ENCODE measurements around the gene ZNF652. TPM values are rescaled to one million over a fixed set of nuclear protein-coding genes. Genes with fewer than 3 reads are reported as not detected.
A peak's percentile ranks its signal among the peaks of the same experiment; 100 is the strongest.
"Not testable (repeated sequence)": the region's sequence is repeated elsewhere in the genome, so short reads cannot be mapped to it uniquely, and the experiment has no call there.

ZNF652 gene
- polyA plus RNA-seq, 1 donor from 2014 or later, result 29.3 TPM

- H3K4me1 Mint-ChIP-seq, result peaks cover 52 to 65% (median 62%) of the 10 kb centered on the region in 3 donors
- H3K27ac Mint-ChIP-seq, result peak overlapping the region; percentile 74 to 99 (median 97)
- peaks cover 4% of the 10 kb centered on the region for H3K27me3 Mint-ChIP-seq
- peaks cover 0 to 3% (median 0%) of the 10 kb centered on the region in 3 donors for H3K9me3 Mint-ChIP-seq
- peak overlapping the region; percentile 59 to 96 (median 79) for H3K4me3 Mint-ChIP-seq
- H3K36me3 Mint-ChIP-seq, result no peaks in the 10 kb centered on the region
Observed at GRCh38 chr17:49390548-49391324, 28.7 kb upstream of the ZNF652 start.

GRCh38 chr17:49389514-49390347 is 27.7 kb upstream of the ZNF652 start:
- Mint-ChIP-seq H3K4me3 (peak overlapping the region; percentile 59 to 96 (median 79)), H3K4me1 (peaks cover 47 to 60% (median 59%) of the 10 kb centered on the region in 3 donors), H3K27ac (peak overlapping the region; percentile 74 to 99 (median 99))
- not testable (repeated sequence) for H3K27me3 Mint-ChIP-seq, H3K9me3 Mint-ChIP-seq, H3K36me3 Mint-ChIP-seq

DNA sequence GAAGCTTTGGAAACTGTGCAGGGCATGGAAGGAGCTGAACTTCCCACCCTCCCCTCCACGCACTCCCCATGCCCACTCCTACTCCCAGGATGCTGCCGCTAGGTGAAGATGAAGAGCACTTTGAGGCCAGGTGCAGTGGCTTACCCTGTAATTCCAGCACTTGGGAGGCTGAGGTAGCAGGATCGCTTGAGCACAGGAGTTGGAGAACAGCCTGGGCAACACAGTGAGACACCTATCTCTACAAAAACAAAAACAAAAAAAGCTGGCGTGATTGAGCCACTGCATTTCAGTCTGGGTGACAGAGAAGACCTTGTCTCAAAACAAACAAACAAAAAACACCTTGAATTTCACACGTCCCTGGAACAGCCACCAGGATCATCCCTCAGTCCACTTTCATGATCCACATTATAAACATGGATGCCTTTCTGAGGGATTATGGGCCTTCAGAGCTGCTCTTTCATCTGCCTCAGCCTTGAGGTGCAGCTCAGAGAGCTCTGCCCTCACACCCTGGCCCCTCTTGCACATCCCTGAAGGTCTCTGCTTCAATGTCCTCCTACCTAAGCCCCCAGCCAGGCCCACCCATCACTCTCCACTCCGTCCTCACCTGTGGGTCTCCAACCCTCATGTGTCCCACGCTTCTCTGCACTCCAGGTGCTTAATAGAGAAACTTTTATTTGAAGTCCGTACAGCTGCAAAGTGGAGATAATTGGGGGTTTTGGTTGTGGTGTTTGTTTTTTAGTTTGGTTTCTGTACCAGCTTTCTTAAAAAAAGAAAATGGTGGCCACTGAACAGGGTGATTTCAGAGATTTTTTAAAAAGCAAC is 26.9 kb upstream of the ZNF652 start:
- Mint-ChIP-seq H3K36me3 (no peaks in the 10 kb centered on the region), H3K4me1 (peaks cover 43 to 56% (median 55%) of the 10 kb centered on the region in 3 donors), H3K27me3 (peaks cover 4% of the 10 kb centered on the region), H3K27ac (peak overlapping the region; percentile 74 to 99 (median 99)), H3K4me3 (peak overlapping the region; percentile 59 to 96 (median 80)), H3K9me3 (peaks cover 0 to 3% (median 0%) of the 10 kb centered on the region in 3 donors)

GRCh38 chr17:49388290-49388640 is 26.2 kb upstream of the ZNF652 start:
- Mint-ChIP-seq H3K4me3 (peak overlapping the region; percentile 59 to 96 (median 80)), H3K27ac (peak overlapping the region; percentile 74 to 99 (median 99)), H3K9me3 (peaks cover 0 to 5% (median 0%) of the 10 kb centered on the region in 3 donors), H3K4me1 (peaks cover 37 to 51% (median 51%) of the 10 kb centered on the region in 3 donors), H3K36me3 (no peaks in the 10 kb centered on the region), H3K27me3 (peaks cover 4% of the 10 kb centered on the region)

- H3K36me3 Mint-ChIP-seq, result no peaks in the 10 kb centered on the region
- peaks cover 0 to 5% (median 0%) of the 10 kb centered on the region in 3 donors for H3K9me3 Mint-ChIP-seq
- peaks cover 36 to 50% (median 50%) of the 10 kb centered on the region in 3 donors for H3K4me1 Mint-ChIP-seq
- peak overlapping the region; percentile 74 to 99 (median 99) for H3K27ac Mint-ChIP-seq
- peak overlapping the region; percentile 59 to 96 (median 80) for H3K4me3 Mint-ChIP-seq
- peaks cover 4% of the 10 kb centered on the region for H3K27me3 Mint-ChIP-seq
Observed at GRCh38 chr17:49387498-49388289, 25.6 kb upstream of the ZNF652 start.

DNA sequence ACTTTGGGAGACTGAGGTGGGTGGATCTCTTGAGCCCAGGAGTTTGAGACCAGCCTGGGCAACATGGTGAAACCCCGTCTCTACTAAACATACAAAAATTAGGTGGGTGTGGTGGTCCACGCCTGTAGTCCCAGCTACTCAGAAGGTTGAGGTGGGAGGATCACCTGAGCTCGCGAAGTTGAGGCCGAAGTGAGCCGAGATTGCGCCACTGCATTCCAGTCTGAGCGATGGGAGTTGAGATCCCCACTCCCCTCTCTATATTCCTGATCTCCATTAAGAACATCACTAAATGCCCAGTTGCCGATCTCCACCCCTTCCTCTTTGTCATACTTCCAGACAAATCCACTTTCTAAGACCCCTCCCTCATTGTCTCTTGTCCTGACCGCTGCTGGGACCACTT is 24.3 kb upstream of the ZNF652 start:
- Mint-ChIP-seq H3K36me3 (no peaks in the 10 kb centered on the region), H3K4me3 (peak overlapping the region in 1 of 4 donors; percentile 25), H3K4me1 (peaks cover 36 to 57% (median 45%) of the 10 kb centered on the region in 3 donors), H3K27me3 (peaks cover 4% of the 10 kb centered on the region), H3K9me3 (peaks cover 0 to 5% (median 0%) of the 10 kb centered on the region in 3 donors), H3K27ac (peak overlapping the region in 2 of 3 donors; percentile 14 to 60)

DNA sequence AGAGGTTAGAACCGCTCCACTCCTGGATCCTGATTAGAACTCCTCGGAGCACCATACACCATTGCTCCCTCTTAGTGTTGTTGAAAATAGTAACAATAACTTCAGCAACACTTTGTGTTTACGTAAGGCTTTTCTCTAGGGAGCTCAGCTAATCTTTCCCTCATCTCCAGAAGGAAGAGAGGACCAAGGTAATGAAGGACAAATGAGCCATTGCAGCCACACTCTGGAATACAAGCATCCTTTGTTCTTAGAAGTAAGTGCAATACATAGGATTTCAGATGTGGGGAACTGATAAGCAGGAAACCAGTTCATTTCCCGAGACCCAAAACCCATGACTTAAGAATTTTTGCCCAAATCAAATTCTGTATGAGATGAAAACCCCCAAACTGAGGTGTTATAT is 22.9 kb upstream of the ZNF652 start:
- Mint-ChIP-seq H3K4me3 (no peak overlapping the region), H3K9me3 (peaks cover 0 to 5% (median 0%) of the 10 kb centered on the region in 3 donors), H3K36me3 (no peaks in the 10 kb centered on the region), H3K4me1 (peaks cover 30 to 46% (median 36%) of the 10 kb centered on the region in 3 donors), H3K27me3 (peaks cover 3% of the 10 kb centered on the region), H3K27ac (no peak overlapping the region)

DNA sequence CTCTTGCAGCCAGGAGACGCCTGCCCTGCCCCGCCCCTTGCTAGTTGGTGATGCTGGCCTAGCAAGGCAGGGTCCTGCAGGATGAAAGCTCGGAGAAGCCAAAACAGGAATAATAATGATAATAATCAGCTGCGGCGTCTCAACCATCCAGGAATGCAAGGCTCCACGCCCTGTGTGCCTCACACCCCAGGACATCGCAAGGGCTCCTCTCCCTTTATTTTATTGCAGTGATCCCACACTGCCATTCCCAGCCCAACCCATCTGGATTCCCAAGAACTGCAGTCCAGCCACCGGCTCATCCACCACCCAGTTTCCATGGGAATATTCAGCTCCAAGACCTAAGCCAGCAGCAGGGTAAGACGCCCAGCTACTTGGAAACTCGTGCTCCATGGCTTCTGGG is 21.0 kb upstream of the ZNF652 start:
- Mint-ChIP-seq H3K9me3 (peaks cover 0 to 8% (median 5%) of the 10 kb centered on the region in 3 donors), H3K4me1 (peaks cover 20 to 36% (median 20%) of the 10 kb centered on the region in 3 donors), H3K36me3 (peaks cover 6% of the 10 kb centered on the region), H3K27me3 (no peaks in the 10 kb centered on the region), H3K27ac (no peak overlapping the region), H3K4me3 (no peak overlapping the region)

GRCh38 chr17:49382556-49382955 is 20.5 kb upstream of the ZNF652 start:
- peaks cover 0 to 8% (median 5%) of the 10 kb centered on the region in 3 donors for H3K9me3 Mint-ChIP-seq
- no peak overlapping the region for H3K27ac Mint-ChIP-seq
- H3K27me3 Mint-ChIP-seq, result no peaks in the 10 kb centered on the region
- H3K36me3 Mint-ChIP-seq, result peaks cover 9% of the 10 kb centered on the region
- H3K4me1 Mint-ChIP-seq, result peaks cover 15 to 32% (median 16%) of the 10 kb centered on the region in 3 donors
- H3K4me3 Mint-ChIP-seq, result no peak overlapping the region

GRCh38 chr17:49381793-49382192 is 19.7 kb upstream of the ZNF652 start:
- peaks cover 0 to 5% (median 5%) of the 10 kb centered on the region in 3 donors for H3K9me3 Mint-ChIP-seq
- no peaks in the 10 kb centered on the region for H3K27me3 Mint-ChIP-seq
- H3K36me3 Mint-ChIP-seq, result peaks cover 9% of the 10 kb centered on the region
- peaks cover 10 to 30% (median 15%) of the 10 kb centered on the region in 3 donors for H3K4me1 Mint-ChIP-seq
- H3K4me3 Mint-ChIP-seq, result peak overlapping the region in 1 of 4 donors; percentile 58
- peak overlapping the region in 1 of 3 donors; percentile 76 for H3K27ac Mint-ChIP-seq

DNA sequence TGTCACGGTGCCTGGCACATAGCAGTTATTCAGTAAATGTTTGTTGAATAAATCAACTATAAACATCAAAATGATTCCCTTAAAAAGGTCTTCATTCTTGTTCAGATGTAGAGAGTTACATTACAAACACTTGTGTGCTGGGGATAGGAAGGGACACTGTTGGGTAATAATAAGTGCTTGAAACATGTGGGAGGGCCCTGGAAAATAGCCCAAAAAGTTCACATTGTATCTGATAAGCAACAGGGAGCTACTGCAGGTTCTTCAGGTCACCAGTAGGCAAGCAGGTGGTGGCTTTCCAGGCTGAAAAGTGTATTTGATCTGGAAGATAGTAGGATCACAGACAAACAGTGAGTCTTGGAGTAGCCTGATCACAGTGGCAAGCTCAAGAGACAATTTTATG is 19.0 kb upstream of the ZNF652 start:
- Mint-ChIP-seq H3K27me3 (no peaks in the 10 kb centered on the region), H3K9me3 (peaks cover 0 to 5% (median 5%) of the 10 kb centered on the region in 3 donors), H3K36me3 (peaks cover 9% of the 10 kb centered on the region), H3K4me3 (peak overlapping the region in 1 of 4 donors; percentile 73), H3K27ac (peak overlapping the region in 1 of 3 donors; percentile 76), H3K4me1 (peaks cover 12 to 33% (median 21%) of the 10 kb centered on the region in 3 donors)

DNA sequence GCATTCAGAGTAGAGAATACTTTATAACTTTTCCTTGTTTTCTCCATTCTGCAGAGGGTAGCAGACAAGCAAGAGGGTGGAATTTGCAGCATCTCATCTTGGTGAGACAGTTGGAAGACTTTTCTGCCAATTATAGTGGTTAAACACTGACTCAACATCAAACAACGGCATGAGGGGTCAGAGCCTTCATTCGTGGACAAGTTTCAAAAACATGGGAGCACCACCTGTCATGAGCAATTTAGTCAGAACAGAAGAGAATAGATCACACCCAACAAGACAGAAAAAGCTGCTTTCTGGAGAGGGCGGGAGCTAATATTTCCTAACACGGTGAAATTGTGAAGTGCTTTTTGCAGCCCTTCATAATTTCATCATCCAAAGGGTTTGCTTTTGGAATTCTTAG is 17.9 kb upstream of the ZNF652 start:
- Mint-ChIP-seq H3K4me1 (peaks cover 11 to 35% (median 21%) of the 10 kb centered on the region in 3 donors), H3K36me3 (peaks cover 11% of the 10 kb centered on the region), H3K4me3 (no peak overlapping the region), H3K27ac (no peak overlapping the region), H3K9me3 (peaks cover 0 to 5% (median 5%) of the 10 kb centered on the region in 3 donors), H3K27me3 (no peaks in the 10 kb centered on the region)

- Mint-ChIP-seq H3K4me1 (peaks cover 10 to 39% (median 29%) of the 10 kb centered on the region in 3 donors), H3K4me3 (no peak overlapping the region), H3K27ac (no peak overlapping the region), H3K36me3 (peaks cover 16% of the 10 kb centered on the region), H3K27me3 (no peaks in the 10 kb centered on the region), H3K9me3 (peaks cover 0 to 5% (median 3%) of the 10 kb centered on the region in 3 donors)
Observed at GRCh38 chr17:49378311-49378710, 16.3 kb upstream of the ZNF652 start.
